ENCODE results near the gene NFKB2. TPM values are rescaled to one million over a fixed set of nuclear protein-coding genes. Genes with fewer than 3 reads are reported as not detected.

NFKB2 gene
- total RNA-seq, 2 experiments from 2014 or later: 241 to 242 TPM

DNA sequence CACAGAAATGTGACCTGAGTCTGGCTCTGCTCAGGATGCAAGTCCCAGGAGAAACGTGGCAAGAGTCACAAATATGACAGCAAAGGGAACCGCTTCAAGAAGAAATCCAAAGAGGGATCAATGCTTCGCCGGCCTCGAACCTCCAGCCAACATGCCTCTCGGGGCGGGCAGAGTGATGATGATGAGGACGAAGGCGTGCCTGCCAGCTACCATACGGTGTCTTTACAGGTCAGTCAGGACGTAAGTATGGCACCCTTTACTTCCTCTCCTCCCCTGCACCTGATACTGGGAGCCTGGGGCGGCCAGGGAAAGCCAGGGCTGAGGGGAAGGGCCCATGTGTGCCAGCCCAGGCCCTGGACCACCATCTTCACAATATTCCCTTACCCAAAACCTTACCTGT is 18.6 kb upstream of the NFKB2 start:
- H3K36me3 Mint-ChIP-seq: peaks cover 44% of the 10 kb centered on the region
- H3K9me3 Mint-ChIP-seq: no peaks in the 10 kb centered on the region
- no peak overlapping the region for H3K27ac Mint-ChIP-seq
- H3K4me3 Mint-ChIP-seq: no peak overlapping the region
- no peaks in the 10 kb centered on the region for H3K27me3 Mint-ChIP-seq
- ChIA-PET CTCF (no interaction called here), POLR2A (no interaction called here)
- intact Hi-C loops (cut with micrococcal nuclease): no loop called here
- no peak for DNase-seq
- no peaks in the 10 kb centered on the region for H3K4me1 Mint-ChIP-seq (ENCODE audit: low read depth)

DNA sequence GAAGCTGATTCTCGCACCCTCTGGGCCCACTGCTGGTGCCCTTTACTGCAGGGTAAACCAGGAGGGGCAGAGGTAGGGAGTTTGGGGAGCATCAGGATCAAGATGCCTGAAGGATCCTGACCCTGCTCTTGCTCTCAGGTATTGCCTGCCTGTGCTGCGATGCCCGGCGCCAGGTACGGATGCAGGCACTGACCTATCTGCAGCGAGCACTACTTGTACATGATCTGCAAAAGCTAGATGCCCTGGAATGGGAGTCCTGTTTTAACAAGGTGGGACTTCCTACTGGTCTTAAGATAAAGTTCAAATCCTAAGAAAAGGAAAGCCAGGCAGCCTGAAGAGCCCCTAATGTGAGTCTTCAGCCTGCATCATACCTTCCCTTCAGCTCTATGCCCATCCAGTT is 16.1 kb upstream of the NFKB2 start:
- Mint-ChIP-seq H3K27ac (no peak overlapping the region), H3K9me3 (no peaks in the 10 kb centered on the region)
- CTCF ChIA-PET: interaction anchor here (2.0 to 2.5 kb wide), 2 partner anchors 148 to 149 kb away, joined by 6 to 8 read pairs; no protein-coding TSS in a partner anchor

DNA sequence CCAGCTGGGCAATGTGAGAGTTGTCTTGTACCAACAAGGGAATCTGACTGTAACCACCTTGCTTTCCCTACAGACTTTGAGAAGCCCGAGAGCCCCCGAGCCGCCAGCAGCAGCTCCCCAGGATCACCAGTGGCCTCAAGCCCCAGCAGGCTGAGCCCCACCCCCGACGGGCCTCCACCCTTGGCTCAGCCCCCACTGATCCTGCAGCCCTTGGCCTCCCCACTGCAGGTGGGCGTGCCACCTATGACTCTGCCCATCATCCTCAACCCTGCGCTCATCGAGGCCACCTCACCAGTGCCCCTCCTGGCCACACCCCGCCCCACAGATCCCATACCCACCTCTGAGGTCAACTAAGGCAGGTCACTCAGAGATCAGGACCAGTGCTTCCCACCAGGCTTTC is 13.5 kb upstream of the NFKB2 start:
- Mint-ChIP-seq H3K4me1 (ENCODE audit: low read depth) (peaks cover 4% of the 10 kb centered on the region), H3K9me3 (no peaks in the 10 kb centered on the region), H3K27me3 (no peaks in the 10 kb centered on the region), H3K27ac (no peak overlapping the region), H3K36me3 (peaks cover 28% of the 10 kb centered on the region), H3K4me3 (no peak overlapping the region)
- CTCF ChIA-PET: interaction anchor here (1.0 to 5.0 kb wide), 3 partner anchors 10 to 30 kb away, joined by 3 to 20 read pairs (median 5); no protein-coding TSS in a partner anchor
- DNase-seq: no peak
- intact Hi-C loops (cut with micrococcal nuclease): no loop called here
- POLR2A ChIA-PET: interaction anchor here (1.0 kb wide), 1 partner anchor 12 kb away, joined by 4 read pairs; no protein-coding TSS in a partner anchor

More for the DNA sequence above, 16.1 kb upstream of the NFKB2 start:
- intact Hi-C loops (cut with micrococcal nuclease): no loop called here
- Mint-ChIP-seq H3K27me3 (no peaks in the 10 kb centered on the region), H3K4me3 (no peak overlapping the region), H3K4me1 (ENCODE audit: low read depth) (no peaks in the 10 kb centered on the region), H3K36me3 (peaks cover 40% of the 10 kb centered on the region)
- DNase-seq: no peak
- POLR2A ChIA-PET: interaction anchor here (1.2 kb wide), 1 partner anchor 14 kb away, joined by 3 read pairs; no protein-coding TSS in a partner anchor

DNA sequence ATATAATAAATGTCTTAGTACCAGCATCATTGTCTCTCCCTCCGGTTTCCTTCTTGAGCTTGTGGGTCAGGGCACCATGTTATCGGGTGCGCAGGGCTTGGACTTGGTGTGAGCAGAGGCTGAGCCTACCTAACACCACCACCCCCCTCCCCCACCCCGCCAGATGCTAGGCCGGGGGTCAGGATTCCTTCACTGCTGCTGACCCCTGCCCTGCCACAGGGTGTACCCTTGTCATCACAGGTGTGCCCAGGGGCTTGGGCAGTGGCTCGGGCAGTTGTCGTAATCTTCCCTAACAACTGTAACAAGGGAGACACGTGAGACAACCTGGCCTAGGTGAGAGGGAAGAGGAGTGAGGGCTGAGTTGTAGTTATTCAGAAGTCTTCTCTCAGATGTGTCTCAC is 12.6 kb upstream of the NFKB2 start:
- Mint-ChIP-seq H3K27me3 (no peaks in the 10 kb centered on the region), H3K9me3 (no peaks in the 10 kb centered on the region), H3K27ac (no peak overlapping the region), H3K36me3 (peaks cover 27% of the 10 kb centered on the region), H3K4me1 (ENCODE audit: low read depth) (peaks cover 4% of the 10 kb centered on the region), H3K4me3 (no peak overlapping the region)
- ChIA-PET CTCF (interaction anchor here (1.5 to 5.0 kb wide), 3 partner anchors 11 to 96 kb away, joined by 5 to 20 read pairs (median 13); no protein-coding TSS in a partner anchor), POLR2A (no interaction called here)
- no peak for DNase-seq
- intact Hi-C loops (cut with micrococcal nuclease): no loop called here

DNA sequence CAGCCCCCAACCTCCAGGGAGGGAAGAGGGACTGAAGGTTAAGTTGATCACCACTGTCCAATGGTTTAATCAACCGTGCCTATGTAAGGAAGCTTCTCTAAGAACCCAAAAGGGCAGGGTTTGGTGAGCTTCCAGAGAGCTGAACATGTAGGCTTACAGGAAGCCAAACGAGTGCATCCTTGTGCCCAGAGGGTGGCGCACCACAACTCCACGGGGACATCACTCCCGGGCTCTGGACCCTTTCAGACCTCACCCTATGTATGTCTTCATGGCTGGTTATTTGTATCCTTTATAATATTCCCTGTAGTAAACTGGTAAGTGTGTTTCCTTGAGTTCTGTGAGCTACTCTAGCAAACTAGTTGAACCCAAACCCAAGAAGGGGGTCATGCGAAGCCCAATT is 11.5 kb upstream of the NFKB2 start:
- ChIA-PET POLR2A (no interaction called here), CTCF (interaction anchor here (0.6 to 5.0 kb wide), 12 partner anchors 9 to 215 kb away, joined by 3 to 31 read pairs (median 8); partner anchors contain the start of gene NFKB2)
- Mint-ChIP-seq H3K27me3 (no peaks in the 10 kb centered on the region), H3K27ac (no peak overlapping the region), H3K36me3 (peaks cover 25% of the 10 kb centered on the region), H3K4me3 (no peak overlapping the region), H3K4me1 (ENCODE audit: low read depth) (peaks cover 4% of the 10 kb centered on the region), H3K9me3 (no peaks in the 10 kb centered on the region)
- intact Hi-C loops (cut with micrococcal nuclease): no loop called here
- peak; percentile 37 for DNase-seq

DNA sequence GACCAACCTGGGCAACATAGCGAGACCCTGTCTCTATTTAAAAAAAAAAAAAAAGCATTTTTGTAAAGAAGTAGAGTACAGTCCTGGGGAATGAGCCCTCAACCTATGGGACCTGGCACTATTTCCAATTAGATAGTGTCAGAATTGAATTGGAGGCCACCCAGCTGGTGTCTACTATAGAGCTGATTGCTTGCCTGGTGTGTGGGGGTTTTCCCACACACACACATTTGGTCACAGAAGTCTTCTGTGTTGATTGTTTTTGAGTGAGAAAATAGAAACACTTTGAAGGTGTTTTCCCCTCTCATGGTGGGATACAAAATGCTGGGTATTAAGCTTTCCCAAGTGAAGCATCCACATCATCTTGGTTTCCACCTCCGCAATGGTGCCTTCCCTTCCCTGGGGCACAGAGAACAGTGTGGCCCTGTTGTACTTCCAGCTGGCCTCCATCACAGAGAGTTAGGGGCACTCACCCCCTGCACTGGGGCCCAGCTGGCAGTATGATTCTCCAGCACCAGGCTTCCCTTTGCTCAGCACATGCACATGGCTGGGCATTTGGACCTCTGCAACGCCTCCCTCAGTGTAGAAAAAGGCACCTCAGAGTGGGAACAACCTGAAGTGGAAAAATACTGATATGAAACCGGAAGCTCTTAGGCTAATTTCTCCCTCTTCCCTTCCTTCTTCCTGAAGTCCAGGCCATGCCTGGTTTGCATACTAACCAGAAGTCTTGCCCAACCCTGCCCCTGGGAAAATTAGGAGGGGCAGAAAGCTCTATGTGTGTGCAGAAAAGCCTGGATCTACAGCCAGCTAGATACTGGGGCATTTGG is 10.7 kb upstream of the NFKB2 start:
- POLR2A ChIA-PET: interaction anchor here (0.6 to 2.0 kb wide), 2 partner anchors 9 to 65 kb away, joined by 5 to 11 read pairs; no protein-coding TSS in a partner anchor
- H3K27ac Mint-ChIP-seq: no peak overlapping the region
- CTCF ChIA-PET: interaction anchor here (0.6 to 5.0 kb wide), 12 partner anchors 9 to 216 kb away, joined by 3 to 31 read pairs (median 8); partner anchors contain the start of gene NFKB2

DNA sequence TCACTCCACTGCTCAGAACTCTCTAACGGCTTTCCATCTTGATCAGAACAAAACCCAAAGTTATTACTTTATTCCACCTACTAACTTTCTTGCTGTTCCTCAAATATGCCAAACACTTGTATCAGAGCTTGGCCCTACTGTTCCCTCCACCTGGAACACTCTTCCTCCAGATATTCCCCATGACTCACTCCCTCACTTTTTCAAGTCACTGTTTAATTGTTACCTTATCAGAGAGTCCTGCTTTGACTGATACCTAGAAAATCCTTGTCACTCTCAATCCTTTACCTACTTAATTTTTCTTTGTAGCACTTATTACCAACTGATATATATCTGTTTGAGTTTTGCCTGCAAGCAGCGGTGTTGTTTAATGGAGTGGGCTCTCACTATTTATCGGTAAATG is 5.6 kb upstream of the NFKB2 start:
- Mint-ChIP-seq H3K4me3 (no peak overlapping the region), H3K9me3 (no peaks in the 10 kb centered on the region), H3K36me3 (peaks cover 6% of the 10 kb centered on the region), H3K27ac (no peak overlapping the region), H3K27me3 (no peaks in the 10 kb centered on the region), H3K4me1 (ENCODE audit: low read depth) (peaks cover 15% of the 10 kb centered on the region)
- no peak for DNase-seq
- intact Hi-C loops (cut with micrococcal nuclease): loop anchor here (5.0 kb wide), 1 partner anchor 192 kb away; no protein-coding TSS in a partner anchor
- ChIA-PET POLR2A (no interaction called here), CTCF (interaction anchor here (1.6 to 2.3 kb wide), 3 partner anchors 10 to 89 kb away, joined by 4 to 14 read pairs (median 7); no protein-coding TSS in a partner anchor)

More for the DNA sequence above, 10.7 kb upstream of the NFKB2 start:
- peaks cover 4% of the 10 kb centered on the region for H3K4me1 Mint-ChIP-seq (ENCODE audit: low read depth)
- no peaks in the 10 kb centered on the region for H3K27me3 Mint-ChIP-seq
- intact Hi-C loops (cut with micrococcal nuclease): no loop called here
- H3K4me3 Mint-ChIP-seq: no peak overlapping the region
- H3K36me3 Mint-ChIP-seq: peaks cover 21% of the 10 kb centered on the region
- H3K9me3 Mint-ChIP-seq: no peaks in the 10 kb centered on the region
- no peak for DNase-seq

DNA sequence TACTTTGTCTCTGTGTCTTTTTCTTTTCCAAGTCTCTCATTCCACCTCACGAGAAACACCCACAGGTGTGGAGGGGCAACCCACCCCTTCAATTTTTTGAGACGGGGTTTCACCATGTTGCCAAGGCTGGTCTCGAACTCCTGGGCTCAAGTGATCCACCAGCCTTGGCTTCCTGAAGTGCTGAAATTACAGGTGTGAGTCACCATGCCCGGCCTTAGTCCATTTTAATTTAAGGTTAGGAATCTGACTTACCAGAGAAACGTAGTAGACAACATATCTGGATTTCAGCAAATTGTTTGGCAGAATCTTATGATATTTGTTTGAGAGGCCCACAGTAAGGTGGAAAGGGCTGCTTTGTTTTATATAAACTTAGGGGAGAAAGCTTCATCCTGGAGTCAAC is 3.2 kb upstream of the NFKB2 start:
- POLR2A ChIA-PET: interaction anchor here (4.0 kb wide), 1 partner anchor 59 kb away, joined by 36 read pairs; the partner anchor contains the start of gene C10orf95
- H3K4me3 Mint-ChIP-seq: no peak overlapping the region

DNA sequence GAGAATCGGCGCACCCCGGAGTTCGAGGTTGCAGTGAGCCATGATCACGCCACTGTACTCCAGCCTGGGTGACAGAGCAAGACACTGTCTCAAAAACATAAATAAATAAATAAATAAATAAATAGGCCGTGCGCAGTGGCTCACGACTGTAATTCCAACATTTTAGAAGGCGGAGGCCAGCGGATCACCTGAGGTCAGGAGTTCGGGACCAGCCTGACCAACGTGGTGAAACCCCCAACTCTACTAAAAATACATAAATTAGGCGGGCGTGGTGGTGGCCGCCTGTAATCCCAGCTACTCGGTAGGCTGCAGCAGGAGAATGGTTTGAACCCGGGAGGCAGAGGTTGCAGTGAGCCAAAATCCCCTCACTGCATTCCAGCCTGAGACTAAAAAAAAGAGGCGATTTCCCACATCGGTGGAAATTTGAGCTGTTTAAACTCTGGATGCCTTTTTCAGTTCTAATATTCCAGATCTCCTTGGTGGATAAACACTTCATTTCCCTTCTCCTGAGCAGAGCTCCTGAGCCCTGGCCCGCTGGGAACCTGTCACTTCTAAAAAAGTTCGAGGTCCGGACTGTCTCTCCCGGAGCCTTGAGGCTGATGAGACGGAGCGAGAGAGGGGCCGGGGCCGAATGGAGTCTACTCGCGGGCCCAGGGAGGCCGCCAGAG is 2.0 kb upstream of the NFKB2 start:
- H3K9me3 Mint-ChIP-seq: no peaks in the 10 kb centered on the region
- ChIA-PET CTCF (interaction anchor here (0.7 to 13.2 kb wide), 27 partner anchors 10 to 240 kb away, joined by 3 to 213 read pairs (median 5); partner anchors contain the start of genes CUEDC2, ELOVL3, FBXL15 and GBF1), POLR2A (interaction anchor here (0.6 to 7.9 kb wide), 22 partner anchors 8 to 241 kb away, joined by 3 to 84 read pairs (median 5); partner anchors contain the start of genes C10orf95, CUEDC2, ELOVL3 and FBXL15)
- H3K4me1 Mint-ChIP-seq (ENCODE audit: low read depth): peaks cover 36% of the 10 kb centered on the region
- H3K27ac Mint-ChIP-seq: peak overlapping the region; percentile 99
- peak overlapping the region; percentile 94 for H3K4me3 Mint-ChIP-seq
- DNase-seq: no peak
- intact Hi-C loops (cut with micrococcal nuclease): loop anchor here (1.0 to 5.0 kb wide), 10 partner anchors 28 to 249 kb away; partner anchors contain the start of genes ACTR1A, CUEDC2 and NOLC1
- H3K36me3 Mint-ChIP-seq: peaks cover 38% of the 10 kb centered on the region
- no peaks in the 10 kb centered on the region for H3K27me3 Mint-ChIP-seq

More for the DNA sequence above, 3.2 kb upstream of the NFKB2 start:
- peaks cover 24% of the 10 kb centered on the region for H3K4me1 Mint-ChIP-seq (ENCODE audit: low read depth)
- DNase-seq: no peak
- H3K36me3 Mint-ChIP-seq: peaks cover 25% of the 10 kb centered on the region
- H3K27ac Mint-ChIP-seq: no peak overlapping the region
- intact Hi-C loops (cut with micrococcal nuclease): loop anchor here (5.0 kb wide), 1 partner anchor 190 kb away; no protein-coding TSS in a partner anchor
- H3K27me3 Mint-ChIP-seq: no peaks in the 10 kb centered on the region
- CTCF ChIA-PET: interaction anchor here (0.6 to 13.2 kb wide), 7 partner anchors 13 to 223 kb away, joined by 3 to 213 read pairs (median 44); partner anchors contain the start of genes FBXL15 and GBF1
- no peaks in the 10 kb centered on the region for H3K9me3 Mint-ChIP-seq

DNA sequence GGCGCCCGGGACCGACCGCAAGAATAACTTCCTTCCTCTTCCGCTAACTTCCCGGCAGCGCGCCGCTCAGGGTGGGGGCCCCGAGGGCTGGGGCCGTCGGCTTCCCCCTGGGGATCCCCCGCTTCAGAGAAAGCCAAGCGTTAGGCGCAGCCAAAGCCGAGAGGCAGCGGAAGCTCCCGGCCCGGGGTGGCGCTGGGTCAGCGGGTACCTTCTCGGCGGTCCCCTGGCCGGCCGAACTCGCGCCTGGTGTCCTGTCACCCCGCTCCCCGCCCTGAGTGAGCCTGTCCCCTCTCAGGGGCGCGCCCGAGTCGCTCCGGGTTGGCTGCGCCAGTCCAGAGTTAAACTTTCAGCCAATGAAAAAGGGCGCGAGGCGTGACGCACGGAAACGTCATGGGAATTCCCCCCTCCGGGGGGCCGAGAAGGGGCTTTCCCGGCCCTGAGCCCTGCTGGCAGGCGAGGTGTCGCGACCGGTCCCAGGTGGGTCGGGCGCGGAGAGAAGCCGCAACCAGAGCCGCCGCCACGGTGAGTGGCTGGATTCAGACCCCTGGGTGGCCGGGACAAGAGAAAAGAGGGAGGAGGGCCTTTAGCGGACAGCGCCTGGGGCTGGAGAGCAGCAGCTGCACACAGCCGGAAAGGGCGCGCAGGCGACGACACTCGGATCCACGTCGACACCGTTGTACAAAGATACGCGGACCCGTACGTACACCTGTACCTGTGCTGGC is 1.3 kb upstream of the NFKB2 start:
- Mint-ChIP-seq H3K27ac (peak overlapping the region; percentile 99), H3K9me3 (no peaks in the 10 kb centered on the region), H3K4me1 (ENCODE audit: low read depth) (peaks cover 39% of the 10 kb centered on the region), H3K27me3 (no peaks in the 10 kb centered on the region), H3K36me3 (peaks cover 42% of the 10 kb centered on the region), H3K4me3 (peak overlapping the region; percentile 94)
- CTCF ChIA-PET: interaction anchor here (0.7 to 13.2 kb wide), 23 partner anchors 11 to 248 kb away, joined by 3 to 213 read pairs (median 6); partner anchors contain the start of genes CUEDC2, ELOVL3, FBXL15 and SUFU
- peak; percentile 99 for DNase-seq
- POLR2A ChIA-PET: interaction anchor here (0.7 to 7.9 kb wide), 27 partner anchors 9 to 279 kb away, joined by 3 to 84 read pairs (median 4); partner anchors contain the start of genes C10orf95, CUEDC2, ELOVL3 and FBXL15
- intact Hi-C loops (cut with micrococcal nuclease): loop anchor here (1.0 to 5.0 kb wide), 10 partner anchors 27 to 249 kb away; partner anchors contain the start of genes ACTR1A, CUEDC2 and NOLC1
